IPS-NIHi7 (cell line): ENCODE results near the gene LYPD5.

Experiments
- DNase-seq: peaks from one replicate; pipeline ENCODE4 v3.0.0; 2012; ENCODE audit warnings: mixed read lengths; ENCODE audit errors: extremely low spot score

Gene LYPD5

DNA sequence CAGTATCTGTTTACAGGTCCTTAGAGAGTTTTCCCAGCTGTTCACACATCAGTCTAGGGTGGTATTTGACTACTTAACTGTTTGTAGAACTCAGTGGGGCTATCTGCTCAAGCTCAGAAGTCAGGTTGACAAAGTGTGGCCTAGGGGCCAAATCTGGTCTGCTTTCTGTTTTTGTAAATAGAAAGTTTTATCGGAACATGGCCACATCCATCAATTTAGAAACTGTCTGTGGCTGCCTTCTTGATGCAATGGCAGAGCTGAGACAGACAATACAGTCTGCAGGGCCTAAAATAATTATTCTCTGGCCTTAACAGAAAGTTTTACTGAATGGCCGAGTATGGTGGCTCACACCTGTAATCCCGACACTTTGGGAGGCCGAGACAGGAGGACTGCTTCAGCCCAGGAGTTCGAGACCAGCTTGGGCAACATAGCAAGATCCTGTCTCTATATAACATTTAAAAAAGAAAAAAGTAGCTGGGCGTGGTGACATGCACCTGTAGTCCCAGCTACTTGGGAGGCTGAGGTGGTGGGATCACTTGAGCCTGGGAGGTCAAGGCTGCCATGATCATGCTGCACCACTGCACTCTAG, 49.9 kb downstream of the LYPD5 start:
- no peak for DNase-seq

GRCh38 chr19:43751466-43752220, 50.6 kb downstream of the LYPD5 start:
- no peak for DNase-seq

- no peak for DNase-seq
Observed at GRCh38 chr19:43749898-43750297, 52.3 kb downstream of the LYPD5 start.

- no peak for DNase-seq
Observed at GRCh38 chr19:43749152-43749551, 53.1 kb downstream of the LYPD5 start.

DNA sequence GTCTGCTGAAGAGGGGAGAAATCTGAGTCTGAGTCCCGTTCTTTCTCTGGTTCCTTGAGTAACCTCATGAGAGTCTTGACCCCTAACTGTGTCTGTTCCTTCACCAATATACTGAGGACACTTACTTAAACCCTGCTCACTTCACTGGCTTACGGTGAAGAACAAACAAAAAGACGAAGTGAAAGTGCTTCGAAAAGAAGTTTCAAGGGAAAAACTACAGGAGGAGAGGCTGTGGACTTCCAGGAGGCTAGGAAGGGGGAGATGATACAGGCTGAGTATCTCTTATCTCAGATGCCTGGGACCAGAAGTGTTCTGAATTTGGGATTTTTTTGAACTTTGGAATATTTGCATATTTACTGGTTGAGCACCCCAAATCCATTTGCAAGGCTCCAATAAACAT, 53.6 kb downstream of the LYPD5 start:
- no peak for DNase-seq

- DNase-seq, result no peak
Observed at GRCh38 chr19:43748205-43748594, 54.0 kb downstream of the LYPD5 start.

DNA sequence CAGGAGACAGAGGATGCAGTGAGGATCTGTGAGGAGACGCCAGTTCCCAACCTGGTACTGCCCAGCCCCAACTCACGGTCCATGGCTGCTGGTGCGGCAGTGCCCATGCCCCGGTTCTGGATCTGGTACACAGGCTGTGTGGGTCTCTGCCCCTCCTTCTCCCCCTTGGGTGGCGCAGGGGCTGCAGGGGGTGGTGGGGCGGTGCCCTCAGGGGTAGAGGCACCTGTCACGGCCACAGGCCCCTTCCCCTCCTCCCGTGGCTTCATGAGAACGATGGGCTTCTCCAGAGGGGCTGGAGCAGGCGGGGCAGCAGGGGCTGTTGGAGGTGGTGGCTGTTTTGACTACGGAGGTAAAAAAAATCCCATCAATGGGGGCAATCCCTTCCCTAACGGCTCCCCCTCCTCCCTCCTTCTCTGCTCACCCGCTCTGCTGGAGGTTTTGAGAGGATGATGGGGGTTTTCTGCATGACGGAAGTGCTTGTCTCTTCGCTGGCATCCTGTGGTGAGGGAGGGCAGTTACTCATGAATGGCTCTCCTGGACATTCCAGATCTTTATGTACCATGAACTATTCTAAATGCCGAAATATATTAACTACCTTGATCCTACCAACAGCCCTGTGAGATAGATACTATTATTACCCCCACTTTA, 54.6 kb downstream of the LYPD5 start:
- no peak for DNase-seq
